Activated T-cell treated with anti-CD3 and anti-CD28 coated beads for 4 hours (primary cell): ENCODE measurements around the gene TUB.

Source experiments
- DNase-seq: peaks from one replicate; pipeline ENCODE4 v3.0.0-alpha.2; 2020

Gene TUB

GRCh38 chr11:8111636-8112035, 30.6 kb downstream of the TUB start:
- no peak for DNase-seq

- DNase-seq: no peak
These were observed 41.3 kb downstream of the TUB start for GRCh38 chr11:8122173-8122764.

- DNase-seq: no peak
These were observed 45.8 kb downstream of the TUB start for GRCh38 chr11:8126649-8127289.

GRCh38 chr11:8127447-8127846, 46.4 kb downstream of the TUB start:
- DNase-seq: no peak

- no peak for DNase-seq
These were observed 57.5 kb downstream of the TUB start for GRCh38 chr11:8138526-8138925.

GRCh38 chr11:8149726-8150125, 68.7 kb downstream of the TUB start:
- DNase-seq: no peak
